K562 (cell line): ENCODE measurements around the gene IL5. TPM values are rescaled to one million over a fixed set of nuclear protein-coding genes. Genes with fewer than 3 reads are reported as not detected.

ENCODE experiments used
- ATAC-seq: fragments of 200-7000 bp; cut with Tn5 transposase; 3 replicates; pipeline ENCODE4 v1.9.1; 2020; ENCODE audit warnings: moderate library complexity
- BruUV-seq: library from RNA; stranded (reverse); fragments of 400-500 nt; replicated peaks from 2 replicates; lab custom pipeline; 2021; lab: Mats Ljungman, UMichigan
- CTCF ChIA-PET: fragments of 300-600 bp; formaldehyde crosslinking; extraction: SDS; loops from one replicate; lab custom pipeline; 2021; ENCODE audit warnings: low intra/inter-chr PET ratio; lab: Yijun Ruan, JAX
- POLR2A ChIA-PET: fragments of 300-600, 350-650 bp; sonication (Branson Sonifier 250); formaldehyde crosslinking; extraction: SDS; loops from one replicate; lab custom pipeline; 2021; ENCODE audit warnings: antibody characterized with exemption, inconsistent platforms; lab: Yijun Ruan, JAX
- DNase-seq, 4 experiments: peaks; one replicate each; pipeline versions ENCODE4 v3.0.0 to v3.0.0-alpha.2; 2011 to 2018; ENCODE audit warnings: low spot score in 3 of 4, mixed read lengths in 3 of 4; ENCODE audit errors: extremely low read depth in 1 of 4
- FAIRE-seq: peaks from 2 replicates; lab custom pipeline; 2011; peaks lifted over from hg19 to GRCh38; lab: Jason Lieb, UNC
- H2AFZ ChIP-seq: 2 replicates; pipeline ENCODE4 v1.6.0; 2011; ENCODE audit warnings: low read depth, low read length, control low read depth, inconsistent platforms
- H3K27ac ChIP-seq: fragments of 200-600 bp; 3 replicates; pipeline ENCODE4 v1.8.0; 2011; ENCODE audit warnings: low read depth, mild to moderate bottlenecking, control low read depth, inconsistent platforms, low read length, moderate library complexity, mixed read lengths; ENCODE audit errors: extremely low read depth
- H3K27me3 ChIP-seq, 2 experiments: fragments of 300-600 bp in 1 of 2; 2 replicates in 1 of 2; 3 replicates in 1 of 2; pipeline versions ENCODE4 v1.6.0 to v1.8.0; 2011; ENCODE audit warnings: inconsistent platforms in 2 of 2, low read length in 2 of 2, mild to moderate bottlenecking in 1 of 2, mixed read lengths in 1 of 2, moderate library complexity in 1 of 2; ENCODE audit not compliant: control insufficient read depth in 2 of 2, insufficient read depth in 2 of 2
- H3K36me3 ChIP-seq: fragments of 300-600 bp; 3 replicates; pipeline ENCODE4 v1.8.0; 2011; ENCODE audit warnings: mild to moderate bottlenecking, low read length, inconsistent platforms; ENCODE audit not compliant: control insufficient read depth, insufficient read depth
- H3K4me1 ChIP-seq, 2 experiments: fragments of 200-600 bp in 1 of 2; replicated peaks in 1 of 2; 2 replicates in 1 of 2; 3 replicates in 1 of 2; pipeline versions ENCODE4 v1.5.1 to v1.8.0; 2011; ENCODE audit warnings: inconsistent platforms in 2 of 2, low read length in 2 of 2, mild to moderate bottlenecking in 1 of 2, mixed read lengths in 1 of 2, moderate library complexity in 1 of 2; ENCODE audit not compliant: control insufficient read depth in 2 of 2, insufficient read depth in 2 of 2
- H3K4me2 ChIP-seq: 2 replicates; pipeline ENCODE4 v1.6.1; 2011; ENCODE audit warnings: low read length, control low read depth, inconsistent platforms, mixed read lengths; ENCODE audit not compliant: insufficient read depth
- H3K4me3 ChIP-seq: fragments of 200-600 bp; sonication (generic), shearing (Covaris generic); 2 replicates; pipeline ENCODE4 v1.5.1; 2016; ENCODE audit warnings: control low read depth, inconsistent platforms
- H3K79me2 ChIP-seq: fragments of 200-600 bp; 3 replicates; pipeline ENCODE4 v1.8.0; 2011; ENCODE audit warnings: low read length, inconsistent platforms; ENCODE audit not compliant: control insufficient read depth, insufficient read depth
- H3K9ac ChIP-seq, 2 experiments: 2 replicates each; pipeline versions ENCODE4 v1.6.0 to v1.6.1; 2011; ENCODE audit warnings: low read depth in 2 of 2, low read length in 2 of 2, control low read depth in 1 of 2, inconsistent platforms in 1 of 2, mild to moderate bottlenecking in 1 of 2, mixed read lengths in 1 of 2; ENCODE audit not compliant: insufficient read depth in 1 of 2
- H3K9me1 ChIP-seq: one replicate; pipeline ENCODE4 v1.6.0; 2011; ENCODE audit warnings: inconsistent platforms, mild to moderate bottlenecking, low read length, moderate library complexity; ENCODE audit not compliant: control insufficient read depth, insufficient read depth
- H3K9me3 ChIP-seq: replicated peaks from 2 replicates; pipeline ENCODE4 v1.5.1; 2011; ENCODE audit warnings: low read depth, low read length, inconsistent platforms; ENCODE audit not compliant: control insufficient read depth, insufficient read depth
- H4K20me1 ChIP-seq: replicated peaks from 2 replicates; pipeline ENCODE4 v1.6.1; 2011; ENCODE audit warnings: low read length, inconsistent platforms, mixed read lengths; ENCODE audit not compliant: control insufficient read depth, insufficient read depth
- BHLHE40 ChIP-seq: IDR thresholded peaks from 2 replicates; pipeline ENCODE4 v1.6.1; 2011; ENCODE audit warnings: low read length, improper control_type of control experiment
- DPF2 ChIP-seq: fragments of 450-650 bp; IDR thresholded peaks from 2 replicates; pipeline ENCODE4 v1.6.1; 2016
- JUNB ChIP-seq: fragments of 450-650 bp; formaldehyde crosslinking; conservative IDR thresholded peaks from 2 replicates; pipeline ENCODE4 v1.4.0; 2020; ENCODE audit warnings: mild to moderate bottlenecking
- MCM3 ChIP-seq: fragments of 450-650 bp; IDR thresholded peaks from 2 replicates; pipeline ENCODE4 v1.6.1; 2016
- NR1H2 ChIP-seq: sonication (generic); formaldehyde crosslinking; IDR thresholded peaks from 2 replicates; pipeline ENCODE4 v1.4.0; 2020; ENCODE audit warnings: mild to moderate bottlenecking, missing genetic modification reagents
- PRPF4 ChIP-seq: fragments of 200-400 bp; formaldehyde crosslinking; IDR thresholded peaks from one replicate; pipeline ENCODE4 v1.6.1; 2017; ENCODE audit warnings: low read length, low read depth, mild to moderate bottlenecking; ENCODE audit not compliant: insufficient read depth, poor library complexity, severe bottlenecking
- TOE1 ChIP-seq, 2 experiments: fragments of 450-650 bp in 1 of 2; sonication (generic) in 1 of 2; formaldehyde crosslinking in 1 of 2; IDR thresholded peaks; 2 replicates each; pipeline versions ENCODE4 v1.7.1 to v1.8.0; 2016 to 2022; ENCODE audit warnings: borderline replicate concordance in 2 of 2, mild to moderate bottlenecking in 2 of 2, antibody characterized with exemption in 1 of 2, inconsistent platforms in 1 of 2, low read depth in 1 of 2, missing genetic modification reagents in 1 of 2, moderate library complexity in 1 of 2
- XRCC3 ChIP-seq: fragments of 450-650 bp; IDR thresholded peaks from 2 replicates; pipeline ENCODE4 v1.6.1; 2017; ENCODE audit warnings: mild to moderate bottlenecking, moderate library complexity
- ZNF3 ChIP-seq: fragments of 250-450 bp; sonication (Bioruptor Pico); IDR thresholded peaks from 2 replicates; pipeline ENCODE4 v1.5.0; 2021; ENCODE audit warnings: mild to moderate bottlenecking, moderate library complexity
- WGBS: fragments of 100-300 bp; shearing (Covaris generic); methylation state at CpG from one replicate; pipeline ENCODE4 v1.1.6; 2016; ENCODE audit warnings: low coverage, mixed read lengths; ENCODE audit not compliant: insufficient coverage; ENCODE audit errors: missing lambda C conversion rate; 5-methylcytosine and 5-hydroxymethylcytosine counted together
- in situ Hi-C: fragments of 300-500 bp; cut with MboI; formaldehyde crosslinking; loops from 4 replicates; pipeline ENCODE4 v1.15.0; 2018; ENCODE audit warnings: inconsistent platforms, mixed read lengths
- intact Hi-C: fragments of 100-400 bp; cut with micrococcal nuclease; formaldehyde crosslinking; loops from 2 replicates; pipeline ENCODE4 v1.14.2; 2022
- polyA plus RNA-seq, 8 experiments: library from polyadenylated mRNA; depleted of rRNA in 4 of 8; stranded (reverse) in 5 of 8; unstranded in 3 of 8; fragments of >200 nt; fragmentation: Nextera tagmentation in 2 of 8; fragmentation: Illumina TruSeq in 1 of 8; extraction: Ambion mirVana in 2 of 8; extraction: Trizol in 1 of 8; gene quantifications; 2 replicates each; pipeline versions ENCODE4 v1.2.1 to v1.2.3, GENCODE V29; 2011 to 2014; ENCODE audit warnings: inconsistent platforms in 1 of 8, missing spikeins in 1 of 8
- total RNA-seq, 7 experiments: library from RNA; depleted of rRNA in 6 of 7; stranded (reverse); fragments of >200 nt in 6 of 7; fragmentation: Illumina TruSeq in 2 of 7; extraction: Trizol in 2 of 7; gene quantifications; 2 replicates each; pipeline versions ENCODE4 v1.2.1 to v1.2.3, GENCODE V29; 2011 to 2021; ENCODE audit warnings: low replicate concordance in 1 of 7
- TF ChIP-seq, protein P1 (sequence below), 2 experiments: fragments of 450-650 bp in 1 of 2; sonication (generic) in 1 of 2; formaldehyde crosslinking in 1 of 2; IDR thresholded peaks; 2 replicates each; pipeline versions ENCODE4 v1.7.1 to v1.9.0; 2016 to 2022; ENCODE audit warnings: inconsistent platforms in 1 of 2, mild to moderate bottlenecking in 1 of 2, missing genetic modification reagents in 1 of 2

The IL5 gene
- total and polyA plus RNA-seq, 9 of the 15 experiments (the other 6 are each of a cell fraction or from before 2014, with no cell fraction given), result 0.44 TPM; not detected in 8

DNA sequence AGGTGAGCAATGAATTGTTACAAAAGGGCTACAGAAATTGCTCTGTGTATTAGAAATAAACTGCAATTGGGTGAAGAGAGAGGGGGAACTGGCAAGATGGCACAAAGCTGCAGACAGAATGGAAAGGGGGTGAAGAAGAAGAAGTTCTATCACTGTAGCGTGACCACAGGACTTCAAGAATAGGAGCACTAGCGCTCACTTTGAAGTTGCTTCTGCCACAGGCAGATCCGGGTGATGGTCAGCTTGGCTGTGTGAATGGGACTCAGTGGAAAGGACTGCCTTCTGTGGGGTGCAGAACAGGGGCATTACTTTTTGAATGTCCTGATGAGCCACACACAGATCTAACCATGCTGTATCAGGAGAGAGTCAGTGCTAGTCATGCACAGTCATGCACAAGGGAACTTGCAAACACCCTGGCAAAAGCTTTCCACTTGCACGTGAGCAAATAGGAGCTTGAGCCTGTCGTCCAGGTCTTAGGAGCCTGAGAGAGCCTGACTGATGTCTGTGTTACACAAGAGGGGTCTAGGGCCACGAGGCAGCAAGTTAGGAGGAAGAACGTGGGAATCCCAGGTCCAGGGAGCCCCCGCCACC is 16.3 kb downstream of the IL5 start:
- H3K9me1 ChIP-seq, result no peaks in the 10 kb centered on the region
- DNase-seq (peak; percentile 13 to 39 (median 24)), ATAC-seq (peak; percentile 57), FAIRE-seq (no peak)
- CTCF ChIA-PET, result interaction anchor here (1.3 to 1.9 kb wide), 3 partner anchors 64 to 356 kb away, joined by 3 to 8 read pairs (median 4); no protein-coding TSS in a partner anchor
- no peaks in the 10 kb centered on the region for H3K9me3 ChIP-seq
- peak overlapping the region; percentile 22 for H3K4me3 ChIP-seq
- in situ Hi-C loops, result loop anchor here (5.0 kb wide), 1 partner anchor 345 kb away; the partner anchor contains the start of gene LEAP2
- no peaks in the 10 kb centered on the region for H3K79me2 ChIP-seq
- intact Hi-C loops, result loop anchor here (1.0 to 5.0 kb wide), 5 partner anchors 65 to 356 kb away; no protein-coding TSS in a partner anchor
- peak overlapping the region; percentile 58 to 61; a peak in 3 of 4 replicates for H3K9ac ChIP-seq
- peak overlapping the region; percentile 18; the same call in 1 of the 3 replicates for H3K27ac ChIP-seq
- H3K4me2 ChIP-seq, result peak overlapping the region; percentile 70
- peaks cover 4 to 26% of the 10 kb centered on the region in 2 experiments; a peak in 4 of 5 replicates for H3K4me1 ChIP-seq
- WGBS, result 42% methylated on average over 8 of the region's 8 CpGs
- H3K36me3 ChIP-seq, result no peaks in the 10 kb centered on the region
- peak overlapping the region; percentile 97 for H2AFZ ChIP-seq
- H3K27me3 ChIP-seq, result no peaks in the 10 kb centered on the region
- POLR2A ChIA-PET, result interaction anchor here (1.0 to 2.2 kb wide), 4 partner anchors 9 to 107 kb away, joined by 3 to 7 read pairs (median 4); partner anchors contain the start of gene RAD50
- no peaks in the 10 kb centered on the region for H4K20me1 ChIP-seq
- no TSS peak for BruUV-seq
- TF ChIP-seq NR1H2 (no peak), TOE1 (IDR thresholded peaks at IDR 0.05; ENCODE audit: borderline replicate concordance) (no peak), TOE1 (CRISPR knock-in tag; IDR thresholded peaks at IDR 0.05; ENCODE audit: borderline replicate concordance, low read depth) (no peak), MCM3 (no peak), PRPF4 (no peak), BHLHE40 (peak; percentile 92), JUNB (CRISPR knock-in tag) (0 out of 2 replicates have a peak, but pooled peaks have one; percentile 2), DPF2 (peak; percentile 51; the same call in 1 of the 2 replicates), XRCC3 (no peak), ZNF3 (no peak)
- TF ChIP-seq, protein P1, sequence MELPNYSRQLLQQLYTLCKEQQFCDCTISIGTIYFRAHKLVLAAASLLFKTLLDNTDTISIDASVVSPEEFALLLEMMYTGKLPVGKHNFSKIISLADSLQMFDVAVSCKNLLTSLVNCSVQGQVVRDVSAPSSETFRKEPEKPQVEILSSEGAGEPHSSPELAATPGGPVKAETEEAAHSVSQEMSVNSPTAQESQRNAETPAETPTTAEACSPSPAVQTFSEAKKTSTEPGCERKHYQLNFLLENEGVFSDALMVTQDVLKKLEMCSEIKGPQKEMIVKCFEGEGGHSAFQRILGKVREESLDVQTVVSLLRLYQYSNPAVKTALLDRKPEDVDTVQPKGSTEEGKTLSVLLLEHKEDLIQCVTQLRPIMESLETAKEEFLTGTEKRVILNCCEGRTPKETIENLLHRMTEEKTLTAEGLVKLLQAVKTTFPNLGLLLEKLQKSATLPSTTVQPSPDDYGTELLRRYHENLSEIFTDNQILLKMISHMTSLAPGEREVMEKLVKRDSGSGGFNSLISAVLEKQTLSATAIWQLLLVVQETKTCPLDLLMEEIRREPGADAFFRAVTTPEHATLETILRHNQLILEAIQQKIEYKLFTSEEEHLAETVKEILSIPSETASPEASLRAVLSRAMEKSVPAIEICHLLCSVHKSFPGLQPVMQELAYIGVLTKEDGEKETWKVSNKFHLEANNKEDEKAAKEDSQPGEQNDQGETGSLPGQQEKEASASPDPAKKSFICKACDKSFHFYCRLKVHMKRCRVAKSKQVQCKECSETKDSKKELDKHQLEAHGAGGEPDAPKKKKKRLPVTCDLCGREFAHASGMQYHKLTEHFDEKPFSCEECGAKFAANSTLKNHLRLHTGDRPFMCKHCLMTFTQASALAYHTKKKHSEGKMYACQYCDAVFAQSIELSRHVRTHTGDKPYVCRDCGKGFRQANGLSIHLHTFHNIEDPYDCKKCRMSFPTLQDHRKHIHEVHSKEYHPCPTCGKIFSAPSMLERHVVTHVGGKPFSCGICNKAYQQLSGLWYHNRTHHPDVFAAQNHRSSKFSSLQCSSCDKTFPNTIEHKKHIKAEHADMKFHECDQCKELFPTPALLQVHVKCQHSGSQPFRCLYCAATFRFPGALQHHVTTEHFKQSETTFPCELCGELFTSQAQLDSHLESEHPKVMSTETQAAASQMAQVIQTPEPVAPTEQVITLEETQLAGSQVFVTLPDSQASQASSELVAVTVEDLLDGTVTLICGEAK (IDR thresholded peaks at IDR 0.05), result no peak
- TF ChIP-seq, protein P1 (CRISPR knock-in tag; IDR thresholded peaks at IDR 0.05), result no peak
